ENCODE data around the gene GRAMD2A. TPM values are rescaled to one million over a fixed set of nuclear protein-coding genes. Genes with fewer than 3 reads are reported as not detected.
A peak's percentile ranks its signal among the peaks of the same experiment; 100 is the strongest.

GRAMD2A gene
- polyA plus RNA-seq, 3 donors from 2014 or later: not detected

DNA sequence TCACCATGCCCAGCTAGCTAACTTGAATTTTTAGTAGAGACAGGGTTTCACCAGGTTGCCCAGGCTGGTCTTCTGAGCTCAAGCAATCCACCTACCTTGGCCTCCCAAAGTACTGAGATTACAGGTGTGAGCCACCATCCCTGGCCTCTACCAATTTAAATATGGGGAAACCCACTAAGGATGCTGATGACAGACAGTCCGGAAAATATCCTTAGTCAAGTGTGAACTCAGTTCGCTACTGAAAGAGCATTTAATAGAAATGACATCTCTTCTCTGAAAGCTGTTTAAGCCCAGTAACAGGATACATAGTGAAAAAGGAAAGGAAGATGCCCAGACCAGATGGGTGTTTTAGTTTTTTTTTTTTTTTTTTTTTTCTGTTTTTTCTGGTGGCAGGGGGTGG lies 7.7 kb upstream of the GRAMD2A start:
- Mint-ChIP-seq H3K4me3 (no peak overlapping the region), H3K4me1 (no peaks in the 10 kb centered on the region), H3K9me3 (no peaks in the 10 kb centered on the region), H3K36me3 (peaks cover 16 to 57% (median 28%) of the 10 kb centered on the region in 3 donors), H3K27ac (no peak overlapping the region), H3K27me3 (ENCODE audit: low read depth in 3 of 3) (peaks cover 0 to 2% (median 0%) of the 10 kb centered on the region in 3 donors)
- DNase-seq: no peak

DNA sequence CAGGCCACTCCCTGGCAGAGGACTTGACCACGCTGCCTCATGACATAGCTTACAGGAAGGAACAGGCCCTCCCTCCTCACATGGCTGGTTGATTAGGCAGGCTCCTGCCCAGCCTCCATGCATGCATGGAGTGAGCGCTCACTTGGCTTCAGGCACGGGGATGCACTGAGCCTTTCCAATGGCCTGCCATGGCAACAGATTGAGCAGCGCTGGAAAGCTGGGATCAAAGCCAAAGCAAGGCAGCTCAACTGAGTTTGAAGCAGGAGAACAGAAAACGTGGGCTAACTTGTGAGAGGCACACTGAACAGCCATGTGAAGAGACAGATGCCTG lies 5.9 kb upstream of the GRAMD2A start:
- Mint-ChIP-seq H3K4me1 (no peaks in the 10 kb centered on the region), H3K4me3 (no peak overlapping the region), H3K36me3 (peaks cover 17 to 53% (median 20%) of the 10 kb centered on the region in 3 donors), H3K27ac (peak overlapping the region in 1 of 6 donors; percentile 56), H3K27me3 (ENCODE audit: low read depth in 3 of 3) (peaks cover 0 to 2% (median 0%) of the 10 kb centered on the region in 3 donors), H3K9me3 (no peaks in the 10 kb centered on the region)
- DNase-seq: no peak

DNA sequence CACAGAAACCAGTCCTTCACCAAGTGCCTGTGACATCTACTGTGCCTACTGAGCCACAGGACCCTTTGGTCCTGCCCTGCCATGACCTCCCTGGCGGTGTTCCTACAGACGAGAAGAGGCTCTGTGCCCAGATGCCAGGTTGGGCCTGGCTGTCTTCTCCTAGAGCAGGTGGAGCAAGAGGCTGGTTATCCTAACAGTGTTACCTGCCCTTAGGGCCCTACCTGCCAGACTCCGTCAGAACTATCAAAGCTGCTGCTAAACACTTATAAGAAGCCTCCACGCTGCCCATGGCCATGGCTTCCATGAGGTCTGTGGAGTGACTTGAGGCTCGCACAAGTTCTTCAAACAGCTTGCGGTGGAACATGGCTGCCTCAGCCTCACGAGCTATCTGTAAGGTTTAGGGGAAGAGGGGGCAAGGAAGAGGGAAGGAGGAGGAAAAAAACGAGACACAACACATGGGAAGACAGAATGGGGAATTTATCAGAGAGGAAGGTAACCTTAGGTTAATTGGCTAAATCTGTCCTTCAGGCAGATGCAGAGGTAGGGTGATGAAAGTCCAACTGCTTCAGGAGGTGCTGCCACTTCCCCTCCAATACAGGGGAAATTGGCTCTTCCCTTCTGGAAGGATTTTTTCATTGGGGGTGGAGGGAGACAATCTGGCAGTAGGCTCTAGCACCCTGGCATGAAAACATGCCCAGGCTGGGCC lies 5.4 kb upstream of the GRAMD2A start:
- H3K36me3 Mint-ChIP-seq: peaks cover 15 to 54% (median 18%) of the 10 kb centered on the region in 3 donors
- peak overlapping the region in 1 of 6 donors; percentile 31 for H3K27ac Mint-ChIP-seq
- no peak overlapping the region for H3K4me3 Mint-ChIP-seq
- no peak for DNase-seq
- H3K4me1 Mint-ChIP-seq: peaks cover under 1 to 2% of the 10 kb centered on the region in 2 donors
- peaks cover 0 to 3% (median 0%) of the 10 kb centered on the region in 3 donors for H3K27me3 Mint-ChIP-seq (ENCODE audit: low read depth in 3 of 3)
- no peaks in the 10 kb centered on the region for H3K9me3 Mint-ChIP-seq

DNA sequence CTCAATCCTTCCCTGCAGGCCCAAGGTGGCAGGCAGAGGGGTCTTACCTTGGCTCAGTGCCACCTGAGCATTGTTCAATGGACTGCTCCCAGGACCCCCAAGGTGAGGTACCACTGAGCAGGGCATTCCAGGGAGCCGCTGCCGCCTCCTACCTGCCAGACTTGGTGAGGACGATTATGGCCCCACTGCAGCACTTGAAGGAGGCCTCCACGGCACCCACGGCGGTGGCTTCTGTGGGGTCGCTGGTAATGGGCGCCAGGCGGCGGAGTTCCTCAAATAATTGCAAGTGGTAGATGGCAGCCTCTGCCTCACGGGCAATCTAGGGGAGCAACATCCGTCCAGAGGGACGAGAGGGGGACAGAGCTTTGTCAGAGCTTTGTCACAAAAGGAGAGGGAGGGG lies 4.7 kb upstream of the GRAMD2A start:
- Mint-ChIP-seq H3K36me3 (peaks cover 14 to 53% (median 18%) of the 10 kb centered on the region in 3 donors), H3K27ac (no peak overlapping the region), H3K4me3 (no peak overlapping the region), H3K27me3 (ENCODE audit: low read depth in 3 of 3) (peaks cover under 1 to 3% (median under 1%) of the 10 kb centered on the region in 3 donors), H3K9me3 (no peaks in the 10 kb centered on the region), H3K4me1 (peaks cover 3 to 4% of the 10 kb centered on the region in 2 donors)
- DNase-seq: no peak

DNA sequence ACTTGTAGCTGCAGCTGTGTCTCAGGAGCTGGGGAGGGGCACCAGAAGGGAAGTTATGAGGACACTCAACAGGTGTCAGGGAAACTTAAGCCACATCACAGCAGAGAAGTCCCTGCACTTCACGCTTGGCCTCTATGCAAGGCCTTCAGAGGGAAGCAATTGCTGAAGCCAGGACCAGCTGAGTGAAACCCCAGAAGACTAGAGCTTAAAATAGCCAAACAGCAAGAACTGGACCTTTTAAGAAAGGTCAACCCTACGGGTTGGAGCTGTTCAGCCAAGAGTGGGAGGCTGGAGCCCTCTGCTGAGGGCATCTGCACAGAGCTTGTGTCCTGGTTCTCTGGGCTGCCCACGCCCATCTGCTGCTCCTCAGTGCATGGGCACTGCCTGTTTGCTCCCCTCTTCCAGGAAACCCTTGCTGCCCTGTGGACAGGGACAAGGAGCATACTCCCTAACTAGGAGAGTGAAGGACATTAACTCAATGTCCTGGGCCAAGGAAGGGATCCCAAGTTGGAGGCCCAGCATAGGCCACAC lies 3.9 kb upstream of the GRAMD2A start:
- H3K27ac Mint-ChIP-seq: peak overlapping the region in 1 of 6 donors; percentile 48
- H3K27me3 Mint-ChIP-seq (ENCODE audit: low read depth in 3 of 3): peaks cover 2 to 5% (median 4%) of the 10 kb centered on the region in 3 donors
- H3K36me3 Mint-ChIP-seq: peaks cover 10 to 46% (median 11%) of the 10 kb centered on the region in 3 donors
- H3K4me3 Mint-ChIP-seq: no peak overlapping the region
- H3K9me3 Mint-ChIP-seq: no peaks in the 10 kb centered on the region
- DNase-seq: no peak
- peaks cover 4 to 5% of the 10 kb centered on the region in 2 donors for H3K4me1 Mint-ChIP-seq

DNA sequence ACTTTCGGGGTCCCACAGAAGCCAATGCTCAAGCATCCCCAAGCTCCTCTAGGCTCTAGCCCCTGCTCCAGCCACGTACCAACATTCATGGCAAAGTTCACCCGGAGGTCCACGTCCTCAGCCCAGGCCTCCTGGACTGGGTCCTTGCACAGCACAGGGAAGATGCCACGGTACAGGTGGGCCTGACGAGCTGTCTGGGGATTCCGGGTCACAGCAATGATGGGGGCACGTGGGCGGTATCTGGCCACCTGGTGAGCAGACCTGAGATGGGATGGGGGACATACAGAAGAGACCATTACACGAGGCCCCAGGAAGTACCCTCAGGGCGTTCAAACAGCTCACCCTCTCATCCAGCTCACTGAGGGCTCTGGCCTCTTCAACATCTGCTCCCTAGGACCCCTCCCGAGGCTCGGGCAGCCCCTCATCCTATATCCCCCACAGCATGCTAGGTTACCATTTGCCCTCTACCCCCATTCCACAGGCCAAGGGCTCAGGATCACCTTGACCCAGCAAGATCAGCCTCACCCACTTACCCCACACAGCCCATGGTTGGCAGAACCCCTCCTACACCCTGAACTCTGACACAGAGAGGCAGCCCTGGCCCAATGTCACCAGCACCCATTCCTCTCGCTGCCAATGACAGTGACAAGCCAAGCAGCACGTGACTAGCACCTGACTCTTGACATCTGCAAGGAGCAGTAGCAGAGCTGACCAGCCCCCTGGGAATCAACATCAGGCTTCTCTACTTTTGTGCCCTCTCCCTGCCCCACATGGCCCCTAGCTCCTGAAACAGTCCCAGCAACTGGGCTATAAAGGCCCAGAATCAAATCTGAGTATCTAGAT lies 3.0 kb upstream of the GRAMD2A start:
- peaks cover 8 to 39% (median 9%) of the 10 kb centered on the region in 3 donors for H3K36me3 Mint-ChIP-seq

DNA sequence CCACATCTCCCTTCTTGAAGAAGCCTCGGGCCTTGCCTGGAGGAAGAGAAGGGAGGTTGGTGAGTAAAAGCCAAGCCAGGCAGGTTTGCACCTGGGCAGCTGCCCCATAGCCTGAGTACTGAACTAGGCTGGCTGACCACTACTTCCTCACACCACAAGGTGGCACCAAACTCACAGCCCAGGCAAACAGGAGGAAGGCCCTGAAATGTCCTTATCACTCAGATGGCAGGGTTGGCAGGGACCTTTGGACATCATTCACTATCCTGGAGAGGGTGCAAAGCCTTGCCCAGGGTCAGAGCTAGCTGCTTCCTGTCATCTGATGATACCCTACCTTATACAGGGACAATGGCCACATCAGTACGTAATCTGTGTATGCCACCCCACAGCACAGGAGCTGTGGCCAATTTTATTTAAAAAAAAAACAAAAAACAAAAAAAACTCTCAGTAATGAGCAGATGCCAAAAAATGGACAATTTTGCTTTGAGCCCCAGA lies 2.2 kb upstream of the GRAMD2A start:
- H3K27me3 Mint-ChIP-seq (ENCODE audit: low read depth in 3 of 3): peaks cover 2 to 10% (median 10%) of the 10 kb centered on the region in 3 donors
- peak; percentile 50 to 70 (median 55) for DNase-seq
- no peak overlapping the region for H3K4me3 Mint-ChIP-seq
- H3K4me1 Mint-ChIP-seq: peaks cover 4 to 5% of the 10 kb centered on the region in 2 donors
- peaks cover 8 to 34% (median 8%) of the 10 kb centered on the region in 3 donors for H3K36me3 Mint-ChIP-seq
- H3K27ac Mint-ChIP-seq: peak overlapping the region in 1 of 6 donors; percentile 43
- no peaks in the 10 kb centered on the region for H3K9me3 Mint-ChIP-seq

More for the DNA sequence above, 3.0 kb upstream of the GRAMD2A start:
- Mint-ChIP-seq H3K4me3 (no peak overlapping the region), H3K27ac (no peak overlapping the region), H3K9me3 (no peaks in the 10 kb centered on the region), H3K27me3 (ENCODE audit: low read depth in 3 of 3) (peaks cover 2 to 10% (median 8%) of the 10 kb centered on the region in 3 donors), H3K4me1 (peaks cover 4 to 5% of the 10 kb centered on the region in 2 donors)
- DNase-seq: no peak

DNA sequence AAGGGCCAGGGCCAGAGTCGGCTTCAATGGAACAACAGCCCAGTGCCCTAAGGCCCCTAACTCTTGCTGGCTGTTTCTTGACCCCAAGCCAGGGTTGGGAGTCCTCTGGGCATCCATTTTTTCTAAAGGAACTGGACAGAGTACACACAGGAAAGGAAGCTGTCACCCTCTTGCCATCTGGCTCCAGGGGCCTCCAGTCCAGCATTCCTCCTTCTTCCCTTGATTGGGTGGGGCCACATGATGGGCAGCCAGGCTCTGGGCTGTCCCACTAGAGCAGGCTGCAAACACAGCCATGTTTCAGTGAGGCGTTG lies 1.6 kb upstream of the GRAMD2A start:
- H3K4me3 Mint-ChIP-seq: no peak overlapping the region
- H3K27ac Mint-ChIP-seq: no peak overlapping the region
- H3K4me1 Mint-ChIP-seq: peaks cover 4 to 5% of the 10 kb centered on the region in 2 donors
- H3K9me3 Mint-ChIP-seq: no peaks in the 10 kb centered on the region
- DNase-seq: peak in 1 of 3 donors; percentile 10
- H3K27me3 Mint-ChIP-seq (ENCODE audit: low read depth in 3 of 3): peaks cover 2 to 11% (median 10%) of the 10 kb centered on the region in 3 donors
- peaks cover 8 to 28% (median 8%) of the 10 kb centered on the region in 3 donors for H3K36me3 Mint-ChIP-seq

DNA sequence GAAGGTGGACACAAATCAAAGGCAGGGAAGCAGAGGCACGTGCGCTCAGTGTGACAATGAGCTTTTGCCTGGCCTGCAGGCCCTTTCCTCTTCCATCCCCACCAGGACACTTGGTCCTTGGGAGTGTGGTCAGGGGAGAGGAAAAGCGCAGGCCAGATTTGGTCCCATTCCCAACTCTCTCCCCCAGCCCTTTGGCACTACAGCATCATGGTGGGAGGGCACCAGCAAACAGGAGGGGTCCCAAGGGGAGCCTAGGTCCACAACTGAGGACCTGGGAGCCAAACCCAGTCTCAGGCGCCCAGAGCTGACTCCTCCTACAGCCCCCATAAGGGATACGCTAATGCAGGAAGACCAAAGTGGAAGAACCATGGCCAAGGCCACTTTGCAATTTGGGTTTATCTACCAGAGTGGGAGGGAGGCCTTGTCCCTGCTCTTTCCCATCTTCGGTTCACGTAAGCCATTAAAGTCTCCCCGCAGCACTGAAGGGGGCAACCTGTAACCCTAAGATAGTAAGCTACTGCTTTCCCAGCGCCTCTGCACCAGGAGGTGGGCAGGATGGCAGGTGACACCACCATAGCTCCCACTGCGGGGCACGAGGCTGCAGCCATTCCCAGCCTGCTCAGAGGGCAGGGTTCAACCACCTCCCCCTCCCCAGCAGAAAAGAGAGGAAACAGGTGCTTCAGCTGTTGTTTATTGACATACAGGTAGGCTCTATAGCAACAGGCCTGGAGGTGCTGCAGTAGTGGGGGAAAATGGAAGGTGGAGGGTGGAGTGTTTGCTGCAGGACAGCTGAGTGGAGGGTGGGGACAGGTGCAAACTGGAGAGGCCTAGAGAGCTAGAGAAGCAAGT lies 993 bp upstream of the GRAMD2A start:
- Mint-ChIP-seq H3K4me1 (peaks cover 4 to 5% of the 10 kb centered on the region in 2 donors), H3K4me3 (peak overlapping the region in 1 of 5 donors; percentile 60), H3K9me3 (no peaks in the 10 kb centered on the region), H3K36me3 (peaks cover 8 to 23% (median 8%) of the 10 kb centered on the region in 3 donors), H3K27ac (no peak overlapping the region), H3K27me3 (ENCODE audit: low read depth in 3 of 3) (peaks cover 2 to 11% (median 10%) of the 10 kb centered on the region in 3 donors)
- DNase-seq: no peak

DNA sequence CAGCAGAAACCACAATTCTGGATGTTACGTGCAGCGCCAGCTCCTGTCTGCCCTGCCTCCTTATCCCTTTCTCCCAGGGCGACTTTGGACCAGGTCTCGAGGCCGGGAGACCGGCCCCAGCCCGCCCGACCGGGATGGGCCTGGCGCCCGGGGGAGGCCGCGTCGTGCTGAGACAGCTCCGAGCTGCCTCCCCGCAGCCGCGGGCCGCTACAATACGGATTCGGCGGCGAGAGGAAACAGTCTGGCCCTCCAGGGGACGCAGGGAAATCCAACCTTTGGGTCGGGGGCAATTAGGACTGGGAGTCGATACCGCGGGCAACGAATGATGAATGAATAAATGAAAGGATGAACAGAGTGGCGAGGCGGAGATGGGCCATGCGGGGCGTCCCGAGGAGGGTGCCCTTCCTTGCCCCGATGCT lies 537 bp downstream of the GRAMD2A start:
- no peak overlapping the region for H3K27ac Mint-ChIP-seq
- no peak for DNase-seq
- H3K4me3 Mint-ChIP-seq: peak overlapping the region; percentile 23 to 68 (median 50)
- H3K36me3 Mint-ChIP-seq: peaks cover 5 to 19% (median 8%) of the 10 kb centered on the region in 3 donors
- H3K9me3 Mint-ChIP-seq: no peaks in the 10 kb centered on the region
- H3K4me1 Mint-ChIP-seq: peaks cover 4 to 5% of the 10 kb centered on the region in 2 donors
- peaks cover 2 to 11% (median 10%) of the 10 kb centered on the region in 3 donors for H3K27me3 Mint-ChIP-seq (ENCODE audit: low read depth in 3 of 3)

DNA sequence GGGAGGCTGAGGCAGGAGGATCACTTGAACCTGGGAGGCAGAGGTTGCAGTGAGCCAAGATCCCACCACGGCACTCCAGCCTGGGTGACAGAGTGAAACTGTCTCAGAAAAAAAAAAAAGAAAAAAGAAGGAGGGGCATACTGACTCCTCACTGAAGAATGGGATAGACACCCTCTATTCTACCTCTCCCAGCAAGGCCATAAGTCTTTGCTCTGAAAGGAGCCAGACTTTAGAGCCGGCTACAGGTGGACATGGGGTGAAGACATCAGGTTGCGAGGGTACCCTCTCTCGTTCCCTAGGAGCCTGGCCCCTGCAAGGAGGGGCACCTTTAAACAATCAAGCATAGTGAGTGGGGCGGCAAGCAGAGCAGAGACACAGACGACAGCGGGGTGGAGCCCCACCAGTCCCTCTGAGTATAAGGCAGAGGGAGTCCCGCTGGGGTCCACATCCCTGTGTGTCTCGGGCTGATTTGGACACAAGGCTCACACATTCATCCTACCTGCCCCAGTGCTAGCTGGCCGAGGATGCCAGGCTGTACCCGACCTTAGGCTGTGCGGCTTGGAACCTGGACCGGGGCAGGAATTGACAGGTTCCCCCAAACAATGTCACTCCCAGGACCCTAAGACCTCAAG lies 1.1 kb downstream of the GRAMD2A start:
- Mint-ChIP-seq H3K27me3 (ENCODE audit: low read depth in 3 of 3) (peaks cover 2 to 11% (median 10%) of the 10 kb centered on the region in 3 donors), H3K4me3 (peak overlapping the region in 1 of 5 donors; percentile 27), H3K36me3 (peaks cover 5 to 19% (median 8%) of the 10 kb centered on the region in 3 donors), H3K4me1 (peaks cover 4 to 5% of the 10 kb centered on the region in 2 donors), H3K27ac (no peak overlapping the region), H3K9me3 (no peaks in the 10 kb centered on the region)
- DNase-seq: no peak

DNA sequence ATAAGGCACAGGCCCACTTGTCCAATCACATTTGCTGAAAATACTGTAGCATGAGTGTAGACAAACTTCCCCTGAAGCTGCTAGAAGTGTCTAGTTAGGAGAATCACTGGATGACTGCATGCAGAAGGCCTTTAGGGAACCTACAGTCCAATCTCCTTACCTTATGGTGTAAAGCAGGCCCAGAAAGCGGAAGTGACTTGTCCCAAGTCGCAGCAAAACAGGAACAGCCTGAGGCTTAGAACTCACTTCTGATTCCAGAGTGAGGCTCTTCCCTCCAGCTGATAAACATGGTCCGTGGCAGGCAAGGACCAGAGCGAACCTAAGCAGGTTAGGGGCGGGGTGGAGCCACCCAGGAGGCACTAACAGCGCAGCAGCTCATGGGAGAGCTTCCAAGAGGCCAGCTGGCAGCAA lies 2.5 kb downstream of the GRAMD2A start:
- Mint-ChIP-seq H3K27me3 (ENCODE audit: low read depth in 3 of 3) (peaks cover 2 to 12% (median 11%) of the 10 kb centered on the region in 3 donors), H3K27ac (no peak overlapping the region), H3K36me3 (peaks cover 5 to 14% (median 8%) of the 10 kb centered on the region in 3 donors), H3K9me3 (no peaks in the 10 kb centered on the region), H3K4me1 (peaks cover 4 to 5% of the 10 kb centered on the region in 2 donors), H3K4me3 (no peak overlapping the region)
- DNase-seq: no peak

Data from immature natural killer cell (primary cell).